ENCODE results near the gene ZNF524.
"Not testable (repeated sequence)": the region's sequence is repeated elsewhere in the genome, so short reads cannot be mapped to it uniquely, and the experiment has no call there.

The ZNF524 gene, protein sequence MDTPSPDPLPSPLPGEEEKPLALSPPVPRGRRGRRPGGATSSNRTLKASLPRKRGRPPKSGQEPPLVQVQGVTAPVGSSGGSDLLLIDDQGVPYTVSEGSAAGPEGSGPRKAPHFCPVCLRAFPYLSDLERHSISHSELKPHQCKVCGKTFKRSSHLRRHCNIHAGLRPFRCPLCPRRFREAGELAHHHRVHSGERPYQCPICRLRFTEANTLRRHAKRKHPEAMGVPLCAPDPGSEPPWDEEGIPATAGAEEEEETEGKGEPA

DNA sequence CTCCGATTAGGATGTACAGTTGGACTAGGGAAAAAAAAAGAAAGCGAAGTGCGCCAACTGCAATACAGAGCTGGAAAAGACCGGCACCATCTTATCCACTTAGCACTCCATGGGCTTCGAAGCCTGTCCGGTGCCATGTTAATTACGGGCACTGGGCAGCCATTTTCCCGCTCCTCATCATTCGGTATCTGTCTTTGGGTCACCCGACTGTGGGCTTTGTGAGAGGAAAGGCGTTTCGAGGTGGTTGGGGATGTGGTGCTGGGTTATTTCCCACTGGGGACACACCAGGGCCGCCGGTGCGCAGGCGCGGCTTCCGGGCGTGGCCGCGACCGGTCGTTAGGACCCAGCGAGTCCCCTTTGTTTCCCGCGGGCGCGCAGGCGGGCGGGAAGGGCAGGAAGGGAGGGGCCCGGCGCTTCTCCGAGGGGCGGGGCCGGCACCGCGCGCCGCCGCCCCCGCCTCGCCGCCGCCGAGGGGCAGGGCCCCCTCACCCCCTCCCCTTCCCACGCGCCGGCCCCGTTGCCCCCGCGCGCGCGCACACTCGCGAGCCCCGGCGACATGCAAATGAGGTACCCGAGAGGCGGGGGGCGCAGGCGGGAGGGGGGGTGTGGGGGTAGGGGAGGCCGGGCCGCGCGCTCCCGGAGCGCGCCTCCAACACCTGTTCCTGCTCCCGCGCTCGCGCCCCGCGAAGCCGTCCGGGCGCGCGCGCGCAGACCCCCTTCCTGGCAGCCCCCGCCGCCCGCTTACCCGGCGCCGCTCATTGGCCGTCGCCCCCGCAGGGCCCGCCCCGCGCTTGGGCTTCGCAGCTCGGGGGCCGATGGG, at the start of gene ZNF524:
Gene ZNF524 (plus strand): TSS at position 447 of the 820 bp plus-strand sequence. CDS start 1,825 bp downstream, outside the sequence.
- DNase-seq (ENCODE audit: low read depth): peak; percentile 57

DNA sequence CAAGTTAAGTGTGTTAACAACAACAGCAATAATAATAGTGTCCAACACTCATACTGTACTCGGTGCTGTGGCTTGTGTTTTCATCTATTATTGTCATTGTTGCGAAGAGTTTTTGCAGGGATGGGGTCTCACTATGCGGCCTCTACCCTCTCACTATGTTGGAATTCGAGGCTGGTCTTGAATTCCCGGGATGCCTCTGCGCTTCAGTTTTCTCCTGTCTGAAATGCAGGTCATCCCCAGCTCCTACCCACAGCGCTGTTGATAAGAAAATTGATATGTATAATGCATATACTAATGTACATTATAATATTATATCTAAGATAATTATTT, 49.8 kb upstream of the ZNF524 start:
- DNase-seq (ENCODE audit: low read depth): no peak

DNA sequence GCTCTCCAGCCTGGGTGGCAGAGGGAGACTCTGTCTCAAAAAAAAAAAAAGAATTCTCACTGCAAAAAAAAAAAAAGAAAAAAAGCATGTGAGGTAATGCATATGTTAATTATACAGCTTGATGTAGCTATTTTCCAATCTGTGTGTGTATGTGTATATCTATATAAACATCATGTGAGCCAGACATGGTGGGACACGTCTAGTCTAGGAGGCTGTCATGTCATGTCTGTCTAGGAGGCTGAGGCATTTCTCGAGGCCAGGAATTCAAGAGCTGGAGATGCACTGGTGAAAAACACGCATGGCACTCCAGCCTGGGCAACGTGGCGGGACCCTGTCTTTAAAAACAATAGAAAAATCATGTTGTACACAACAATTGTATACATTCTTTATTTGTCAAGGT, 47.9 kb upstream of the ZNF524 start:
- DNase-seq (ENCODE audit: low read depth): no peak

DNA sequence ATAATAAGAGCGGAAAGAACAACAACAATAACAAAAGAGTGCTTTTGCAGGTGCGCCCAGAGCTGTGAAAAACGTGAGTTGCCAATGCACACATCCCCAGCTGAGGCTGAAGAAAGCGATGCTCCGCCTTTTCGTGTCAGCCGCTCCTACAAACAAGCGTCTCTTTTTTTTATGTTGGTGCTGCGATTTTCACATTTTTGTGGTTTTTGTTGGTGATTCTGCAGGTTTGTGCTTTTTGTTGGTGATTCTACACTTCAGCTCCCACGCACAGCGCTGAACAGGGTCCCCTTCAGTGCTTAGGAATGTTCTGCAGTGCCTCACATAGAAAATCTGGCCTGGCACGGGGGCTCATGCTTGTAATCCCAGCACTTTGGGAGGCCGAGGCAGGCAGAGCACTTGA, 47.5 kb upstream of the ZNF524 start:
- DNase-seq (ENCODE audit: low read depth): no peak

GRCh38 chr19:55553217-55554182, 46.6 kb upstream of the ZNF524 start:
- no peak for DNase-seq (ENCODE audit: low read depth)

GRCh38 chr19:55554302-55554701, 45.8 kb upstream of the ZNF524 start:
- DNase-seq (ENCODE audit: low read depth): no peak

DNA sequence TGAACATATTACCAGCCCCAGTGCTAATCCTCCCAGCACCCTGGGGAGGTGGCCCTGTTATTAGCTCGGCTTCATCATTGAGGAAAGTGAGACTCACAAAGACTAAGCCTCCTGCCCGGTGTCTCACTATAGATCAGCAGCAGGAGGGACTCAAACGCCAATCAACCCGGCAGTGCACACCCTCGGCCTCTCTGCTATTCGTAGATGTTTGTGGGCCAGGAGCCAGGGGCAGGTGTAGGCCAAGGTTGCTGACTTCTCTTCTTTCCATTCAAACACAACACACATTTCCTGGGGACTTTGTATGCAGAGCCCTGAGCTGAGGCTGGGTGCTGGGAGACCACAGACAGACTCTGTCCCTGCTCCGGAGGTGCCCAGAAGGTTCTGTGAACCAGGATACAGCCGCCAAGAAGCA, 45.3 kb upstream of the ZNF524 start:
- no peak for DNase-seq (ENCODE audit: low read depth)

GRCh38 chr19:55559684-55560083, 40.4 kb upstream of the ZNF524 start:
- DNase-seq (ENCODE audit: low read depth): no peak

DNA sequence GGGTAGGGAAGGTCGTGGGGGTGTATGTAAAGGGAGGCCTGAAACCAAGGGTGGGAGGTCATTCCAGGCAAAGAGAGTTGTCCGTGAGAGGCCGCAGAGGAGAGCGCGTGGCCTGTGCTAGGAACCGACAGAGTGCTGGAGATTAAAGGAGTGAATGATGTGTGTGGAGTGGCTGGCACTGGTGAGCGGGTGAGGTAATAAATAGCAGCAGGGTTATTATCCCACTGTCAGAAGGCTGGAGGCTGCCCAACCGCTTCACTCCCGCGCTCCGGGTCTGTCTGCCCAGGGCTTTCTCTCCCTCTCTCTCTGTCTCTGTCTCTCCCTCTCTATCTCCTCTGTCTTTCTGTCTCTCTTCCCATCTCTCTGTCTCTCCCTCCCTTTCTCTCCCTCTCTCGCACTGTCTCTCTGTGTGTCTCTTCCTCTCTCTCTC, 36.8 kb upstream of the ZNF524 start:
- no peak for DNase-seq (ENCODE audit: low read depth)

DNA sequence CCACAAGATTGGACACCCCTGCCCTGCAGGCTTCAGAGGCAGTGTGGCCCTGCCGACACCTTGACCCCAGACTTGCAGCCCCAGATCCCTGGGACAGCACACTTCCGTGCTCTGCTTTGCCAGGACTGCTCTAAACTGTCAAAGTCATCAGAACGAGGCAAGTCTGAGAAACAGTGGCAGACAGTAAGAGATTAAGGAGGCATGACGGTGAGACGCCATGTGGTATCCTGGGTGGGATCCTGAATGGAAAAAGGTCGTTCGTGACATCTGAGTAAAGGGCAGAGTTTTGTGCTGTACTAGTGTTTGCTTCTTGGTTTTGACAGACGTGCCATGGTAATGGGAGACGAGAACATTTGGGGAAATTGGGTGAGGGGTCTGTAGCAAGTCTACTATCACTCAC, 33.3 kb upstream of the ZNF524 start:
- DNase-seq (ENCODE audit: low read depth): no peak

- DNase-seq (ENCODE audit: low read depth): no peak
Measured at GRCh38 chr19:55567708-55568328, 32.3 kb upstream of the ZNF524 start.

- DNase-seq (ENCODE audit: low read depth): not testable (repeated sequence)
Measured at GRCh38 chr19:55569477-55569876, 30.6 kb upstream of the ZNF524 start.

GRCh38 chr19:55573929-55574328, 26.2 kb upstream of the ZNF524 start:
- not testable (repeated sequence) for DNase-seq (ENCODE audit: low read depth)

GRCh38 chr19:55576746-55577145, 23.3 kb upstream of the ZNF524 start:
- DNase-seq (ENCODE audit: low read depth): no peak

DNA sequence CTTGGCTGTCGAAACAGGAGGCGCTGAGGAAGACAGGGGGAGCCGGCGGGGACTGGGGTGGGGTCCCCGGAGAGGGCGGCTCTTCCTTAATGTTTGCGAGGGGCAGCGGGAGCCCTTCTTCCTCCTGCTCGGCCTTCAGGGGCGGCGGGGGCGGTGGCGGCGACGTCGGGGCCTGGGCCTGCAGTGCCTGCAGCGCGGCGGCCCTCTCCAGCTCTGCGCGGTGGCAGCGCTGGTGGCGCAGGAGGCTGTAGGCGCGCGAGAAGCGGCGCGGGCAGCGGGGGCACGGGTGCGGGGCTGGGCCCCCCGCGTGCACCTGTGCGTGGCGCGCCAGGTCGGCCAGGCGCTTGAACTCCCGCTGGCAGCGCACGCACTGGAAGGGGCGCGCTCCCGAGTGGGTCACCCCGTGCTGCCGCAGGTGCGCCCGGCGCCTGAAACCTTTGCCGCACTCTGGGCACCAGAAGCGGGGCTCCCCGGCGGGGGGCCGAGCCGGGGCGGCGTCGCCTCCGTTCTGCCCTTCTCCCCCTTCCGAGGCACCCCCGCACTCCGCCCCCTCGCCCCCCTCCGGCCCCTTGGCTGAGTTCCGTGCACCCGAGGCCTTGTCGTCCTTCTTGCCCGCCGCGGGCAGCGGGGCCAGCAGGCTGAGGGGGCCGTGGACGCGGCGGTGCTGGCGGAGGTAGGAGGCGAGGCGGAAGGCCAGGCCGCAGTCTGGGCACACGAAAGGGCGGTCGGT, 21.9 kb upstream of the ZNF524 start:
- no peak for DNase-seq (ENCODE audit: low read depth)

DNA sequence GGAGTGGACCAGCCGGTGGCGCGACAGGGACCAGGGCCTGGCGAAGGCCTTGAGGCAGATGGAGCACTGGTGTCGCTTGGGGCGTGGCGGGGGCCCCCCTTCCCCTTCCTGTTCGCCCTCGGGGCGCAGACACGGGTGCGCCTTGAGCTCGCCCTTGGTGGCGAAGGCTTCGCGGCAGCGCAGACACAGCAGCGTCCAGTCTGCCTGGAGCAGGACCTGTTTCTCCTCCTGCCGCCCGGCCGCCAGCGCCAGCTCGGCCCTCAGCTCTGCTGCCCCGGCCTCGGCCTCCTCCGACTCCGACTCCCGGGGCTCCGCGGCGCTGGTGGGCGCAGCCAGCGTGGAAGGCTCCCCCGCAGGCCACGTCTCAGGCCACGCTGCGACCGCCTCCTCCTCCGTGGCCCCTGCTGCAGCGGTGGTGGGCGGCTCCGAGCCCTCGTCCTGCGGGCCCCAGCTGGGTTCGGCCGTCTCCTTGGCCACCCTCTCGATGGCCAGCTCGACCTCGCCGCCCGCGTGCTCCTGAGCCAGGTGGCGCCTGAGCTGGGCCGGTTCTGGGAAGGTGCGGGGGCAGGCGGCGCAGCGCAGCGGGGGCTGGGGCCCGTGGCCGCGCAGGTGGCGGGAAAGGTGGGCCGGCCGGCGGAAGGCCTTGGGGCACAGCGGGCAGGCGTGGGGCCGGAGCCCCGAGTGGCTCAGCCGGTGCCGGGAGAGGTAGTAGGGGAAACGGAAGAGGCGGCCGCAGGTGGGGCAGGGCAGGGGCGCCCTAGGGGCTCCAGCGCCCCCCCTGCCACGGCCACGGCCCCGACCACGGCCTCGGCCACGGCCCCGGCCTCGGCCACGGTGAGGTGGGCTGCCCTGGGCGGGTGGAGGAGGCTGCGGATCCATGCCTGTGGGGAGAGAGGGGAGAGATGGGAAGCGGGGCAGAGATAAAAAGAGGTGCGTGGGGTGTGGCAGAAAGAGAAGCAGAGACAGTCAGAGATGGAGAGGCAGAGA, 21.0 kb upstream of the ZNF524 start:
- DNase-seq (ENCODE audit: low read depth): no peak

DNA sequence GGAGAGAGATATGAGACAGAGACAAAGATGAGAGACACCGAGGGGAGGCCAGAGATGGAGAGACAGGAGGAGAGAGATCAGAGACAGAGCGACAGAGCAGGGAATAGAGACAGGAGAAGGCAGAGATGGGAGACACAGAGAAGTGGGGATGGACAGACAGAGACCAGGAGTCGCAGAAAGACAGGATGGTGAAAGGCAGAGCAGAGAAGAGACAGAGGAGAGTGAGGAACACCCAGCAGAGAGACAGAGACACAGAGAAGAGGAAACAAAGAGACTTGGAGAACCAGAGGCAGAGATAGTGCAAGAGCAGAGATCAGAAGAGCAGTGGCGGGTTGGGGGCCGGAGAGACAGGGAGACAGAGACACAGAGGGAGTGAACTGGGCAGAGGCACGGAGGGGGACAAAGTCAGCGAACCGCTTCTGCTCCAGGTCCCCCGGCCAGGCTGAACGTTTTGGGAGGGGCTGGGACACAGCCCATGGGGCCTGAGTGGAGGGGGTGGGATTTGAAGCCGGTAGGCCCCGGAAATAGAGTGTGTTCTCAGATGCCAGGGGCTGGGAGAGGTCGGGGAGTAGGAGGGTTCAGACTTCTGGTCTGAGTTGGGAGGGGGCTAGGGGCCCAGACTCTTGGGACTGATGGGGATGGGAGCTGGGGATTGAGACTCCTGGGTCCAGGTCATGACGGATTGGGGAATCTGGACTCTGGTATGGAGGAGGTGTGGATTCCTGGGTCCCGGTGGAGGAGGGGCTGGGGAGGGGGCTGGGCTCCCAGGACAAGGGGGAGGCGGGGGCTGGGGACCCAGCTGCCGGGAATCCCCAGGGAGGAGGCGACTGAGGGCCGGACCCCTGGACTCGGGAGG, 20.1 kb upstream of the ZNF524 start:
- no peak for DNase-seq (ENCODE audit: low read depth)

DNA sequence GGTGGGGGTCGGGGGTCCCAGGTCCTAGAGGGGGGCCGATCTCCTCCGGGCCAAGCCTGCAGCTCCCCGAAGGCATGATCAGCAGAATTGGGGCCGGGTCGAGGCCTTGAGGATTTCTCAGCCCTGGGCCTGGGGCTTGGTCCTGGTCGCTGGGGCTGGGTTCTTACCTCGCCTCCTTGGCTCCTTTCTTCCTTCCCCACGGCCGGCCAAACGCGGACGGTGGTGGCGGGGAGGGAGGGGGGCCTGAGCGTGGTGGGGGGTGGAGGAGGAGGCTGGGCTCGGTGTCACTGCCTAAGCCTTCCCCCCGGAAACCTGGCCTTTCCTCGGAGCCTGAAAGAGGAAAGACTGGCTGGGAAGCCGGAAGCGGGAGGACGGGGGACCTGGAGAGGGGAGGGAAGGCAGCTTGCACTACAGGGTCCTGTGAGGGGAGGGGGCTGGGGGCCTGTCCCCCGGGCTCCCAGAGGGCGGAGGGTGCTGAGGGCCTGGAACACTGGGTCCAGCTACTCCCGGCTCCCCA, 19.4 kb upstream of the ZNF524 start, which contains the start of gene ZNF579:
Gene ZNF579 (minus strand): TSS at position 221 of the 517 bp plus-strand sequence. CDS start 1,209 bp downstream, outside the sequence.
- DNase-seq (ENCODE audit: low read depth): peak; percentile 52
